WTC11 (cell line): Measurements from ENCODE around the gene BOLA3. TPM values are rescaled to one million over a fixed set of nuclear protein-coding genes. Genes with fewer than 3 reads are reported as not detected.

ENCODE experiments used
- ATAC-seq: fragments of 200-7000 bp; cut with Tn5 transposase; 2 replicates; pipeline ENCODE4 v1.10.0; 2021; ENCODE audit warnings: mild to moderate bottlenecking, moderate library complexity
- CTCF ChIA-PET: fragments of 300-600 bp; sonication (Branson Sonifier 250); formaldehyde crosslinking; loops from one replicate; lab custom pipeline; 2021; ENCODE audit warnings: antibody characterized with exemption; lab: Charles Lee
- POLR2A ChIA-PET: fragments of 350-600 bp; sonication (Branson Sonifier 250); formaldehyde crosslinking; loops from one replicate; lab custom pipeline; 2021; ENCODE audit warnings: antibody characterized with exemption; lab: Charles Lee
- DNase-seq: peaks from one replicate; pipeline ENCODE4 v3.0.0; 2021; ENCODE audit warnings: low spot score
- H3K27ac Mint-ChIP-seq: 2 replicates; pipeline ENCODE4 v1.8.0; 2021; ENCODE audit warnings: mixed read lengths
- H3K27me3 Mint-ChIP-seq: 2 replicates; pipeline ENCODE4 v1.8.0; 2021; ENCODE audit warnings: low read depth, mild to moderate bottlenecking, moderate library complexity, mixed read lengths
- H3K36me3 Mint-ChIP-seq: 2 replicates; pipeline ENCODE4 v1.8.0; 2021; ENCODE audit warnings: mixed read lengths
- H3K4me1 Mint-ChIP-seq: 2 replicates; pipeline ENCODE4 v1.8.0; 2022; ENCODE audit warnings: mixed read lengths
- H3K4me3 Mint-ChIP-seq: 2 replicates; pipeline ENCODE4 v1.8.0; 2021; ENCODE audit warnings: mild to moderate bottlenecking, moderate library complexity, mixed read lengths
- H3K9me3 Mint-ChIP-seq: 2 replicates; pipeline ENCODE4 v1.8.0; 2021; ENCODE audit warnings: mixed read lengths
- E2F4 ChIP-seq: sonication (generic); formaldehyde crosslinking; IDR thresholded peaks from 2 replicates; pipeline ENCODE4 v1.8.1; 2022; ENCODE audit warnings: low read depth, mild to moderate bottlenecking, moderate library complexity, missing genetic modification reagents, borderline replicate concordance
- EMX1 ChIP-seq: fragments of 250-450 bp; sonication (Bioruptor Pico); IDR thresholded peaks from 2 replicates; pipeline ENCODE4 v1.8.0; 2021; ENCODE audit warnings: mild to moderate bottlenecking
- ERG ChIP-seq: fragments of 250-450 bp; sonication (Bioruptor Pico); IDR thresholded peaks from 2 replicates; pipeline ENCODE4 v1.8.0; 2021; ENCODE audit warnings: mild to moderate bottlenecking
- IRF1 ChIP-seq: sonication (generic); formaldehyde crosslinking; IDR thresholded peaks from 2 replicates; pipeline ENCODE4 v1.8.0; 2023; ENCODE audit warnings: missing genetic modification reagents
- JAZF1 ChIP-seq: fragments of 250-450 bp; sonication (Bioruptor Pico); IDR thresholded peaks from 2 replicates; pipeline ENCODE4 v1.9.0; 2021; ENCODE audit warnings: moderate library complexity, mild to moderate bottlenecking, inconsistent platforms
- SOX15 ChIP-seq: fragments of 250-450 bp; sonication (Bioruptor Pico); IDR thresholded peaks from 2 replicates; pipeline ENCODE4 v1.9.0; 2021; ENCODE audit warnings: mild to moderate bottlenecking
- TEAD1 ChIP-seq: sonication (generic); formaldehyde crosslinking; IDR thresholded peaks from 2 replicates; pipeline ENCODE4 v1.8.0; 2022; ENCODE audit warnings: mild to moderate bottlenecking, missing genetic modification reagents
- ZBTB21 ChIP-seq: sonication (generic); formaldehyde crosslinking; IDR thresholded peaks from 2 replicates; pipeline ENCODE4 v1.8.1; 2023; ENCODE audit warnings: mild to moderate bottlenecking, missing genetic modification reagents, borderline replicate concordance
- ZNF121 ChIP-seq: sonication (generic); formaldehyde crosslinking; IDR thresholded peaks from 2 replicates; pipeline ENCODE4 v1.8.0; 2023; ENCODE audit warnings: missing genetic modification reagents
- ZNF281 ChIP-seq: sonication (generic); formaldehyde crosslinking; IDR thresholded peaks from 2 replicates; pipeline ENCODE4 v1.8.0; 2023; ENCODE audit warnings: mild to moderate bottlenecking, missing genetic modification reagents
- ZNF317 ChIP-seq: sonication (generic); formaldehyde crosslinking; IDR thresholded peaks from 2 replicates; pipeline ENCODE4 v1.8.1; 2023; ENCODE audit warnings: low read depth, mild to moderate bottlenecking, moderate library complexity, missing genetic modification reagents, borderline replicate concordance
- ZNF423 ChIP-seq: fragments of 250-450 bp; sonication (Bioruptor Pico); IDR thresholded peaks from 2 replicates; pipeline ENCODE4 v2.1.2; 2022; ENCODE audit warnings: mild to moderate bottlenecking, moderate library complexity
- ZNF425 ChIP-seq: fragments of 250-450 bp; sonication (Bioruptor Pico); conservative IDR thresholded peaks from 2 replicates; pipeline ENCODE4 v1.9.0; 2021; ENCODE audit warnings: mild to moderate bottlenecking
- total RNA-seq: library from RNA; stranded (reverse); gene quantifications from 3 replicates; pipeline ENCODE4 v1.2.3, GENCODE V29; 2021
- TF ChIP-seq, protein P1 (sequence below): fragments of 250-450 bp; sonication (Bioruptor Pico); IDR thresholded peaks from 2 replicates; pipeline ENCODE4 v1.9.0; 2021; ENCODE audit warnings: mild to moderate bottlenecking
- TF ChIP-seq, protein P2 (sequence below): sonication (generic); formaldehyde crosslinking; IDR thresholded peaks from 2 replicates; pipeline ENCODE4 v1.8.1; 2023; ENCODE audit warnings: mild to moderate bottlenecking, missing genetic modification reagents
- TF ChIP-seq, protein P3 (sequence below): sonication (generic); formaldehyde crosslinking; IDR thresholded peaks from 2 replicates; pipeline ENCODE4 v1.8.0; 2022; ENCODE audit warnings: mild to moderate bottlenecking, missing genetic modification reagents
- TF ChIP-seq, protein P4 (sequence below): sonication (generic); formaldehyde crosslinking; IDR thresholded peaks from 2 replicates; pipeline ENCODE4 v1.8.0; 2022; ENCODE audit warnings: mild to moderate bottlenecking, missing genetic modification reagents

Gene BOLA3
- total RNA-seq, 1 experiment from 2014 or later: 58.2 TPM

DNA sequence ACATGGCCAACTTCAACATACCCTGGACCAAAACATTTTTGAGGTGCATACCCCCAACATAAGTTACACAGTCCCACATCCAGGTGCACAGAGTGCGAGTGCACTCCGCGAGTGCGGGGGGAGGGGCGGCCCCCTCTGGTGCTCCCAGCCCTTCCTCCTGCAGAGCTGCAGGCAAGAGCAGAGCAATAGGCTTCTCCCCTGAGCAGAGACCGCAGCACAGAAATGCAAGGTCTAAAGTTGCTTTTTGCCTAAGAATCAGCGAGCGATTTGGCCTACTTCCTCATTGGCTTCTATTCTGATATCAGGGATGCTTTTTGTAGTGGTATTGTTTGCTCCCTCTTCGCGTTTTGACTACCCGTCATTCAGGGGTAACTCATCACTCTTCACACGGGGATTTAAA lies 40.6 kb downstream of the BOLA3 start (continued):
- TF ChIP-seq ZNF281 (CRISPR knock-in tag) (peak; percentile 82), ZNF423 (0 out of 2 replicates have a peak, but pooled peaks have one; percentile 41), IRF1 (CRISPR knock-in tag) (no peak), ZBTB21 (CRISPR knock-in tag) (no peak)
- TF ChIP-seq, protein P1, sequence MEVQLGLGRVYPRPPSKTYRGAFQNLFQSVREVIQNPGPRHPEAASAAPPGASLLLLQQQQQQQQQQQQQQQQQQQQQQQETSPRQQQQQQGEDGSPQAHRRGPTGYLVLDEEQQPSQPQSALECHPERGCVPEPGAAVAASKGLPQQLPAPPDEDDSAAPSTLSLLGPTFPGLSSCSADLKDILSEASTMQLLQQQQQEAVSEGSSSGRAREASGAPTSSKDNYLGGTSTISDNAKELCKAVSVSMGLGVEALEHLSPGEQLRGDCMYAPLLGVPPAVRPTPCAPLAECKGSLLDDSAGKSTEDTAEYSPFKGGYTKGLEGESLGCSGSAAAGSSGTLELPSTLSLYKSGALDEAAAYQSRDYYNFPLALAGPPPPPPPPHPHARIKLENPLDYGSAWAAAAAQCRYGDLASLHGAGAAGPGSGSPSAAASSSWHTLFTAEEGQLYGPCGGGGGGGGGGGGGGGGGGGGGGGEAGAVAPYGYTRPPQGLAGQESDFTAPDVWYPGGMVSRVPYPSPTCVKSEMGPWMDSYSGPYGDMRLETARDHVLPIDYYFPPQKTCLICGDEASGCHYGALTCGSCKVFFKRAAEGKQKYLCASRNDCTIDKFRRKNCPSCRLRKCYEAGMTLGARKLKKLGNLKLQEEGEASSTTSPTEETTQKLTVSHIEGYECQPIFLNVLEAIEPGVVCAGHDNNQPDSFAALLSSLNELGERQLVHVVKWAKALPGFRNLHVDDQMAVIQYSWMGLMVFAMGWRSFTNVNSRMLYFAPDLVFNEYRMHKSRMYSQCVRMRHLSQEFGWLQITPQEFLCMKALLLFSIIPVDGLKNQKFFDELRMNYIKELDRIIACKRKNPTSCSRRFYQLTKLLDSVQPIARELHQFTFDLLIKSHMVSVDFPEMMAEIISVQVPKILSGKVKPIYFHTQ (CRISPR knock-in tag): no peak
- TF ChIP-seq, all 79 proteins: peak for 2

DNA sequence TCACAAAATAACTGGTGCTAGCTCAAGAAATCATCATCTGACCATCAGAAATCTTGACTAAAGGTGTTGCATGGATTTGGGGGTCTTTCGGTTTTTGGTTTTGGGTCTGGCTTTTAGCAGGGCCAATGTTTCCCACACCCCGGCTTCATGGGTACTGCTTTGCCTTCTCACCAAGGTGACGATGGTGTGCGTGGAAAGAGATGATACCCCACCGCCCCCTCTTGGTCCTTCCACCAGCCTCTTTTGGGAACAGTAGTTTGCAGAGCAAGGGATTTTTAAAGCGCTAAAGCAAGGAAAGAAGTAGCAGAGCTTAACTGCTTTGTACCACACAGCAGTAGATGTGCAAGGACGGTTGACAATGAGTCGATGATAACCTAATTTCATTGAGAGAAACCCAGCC lies 42.3 kb downstream of the BOLA3 start:
- CTCF ChIA-PET: interaction anchor here (0.8 to 2.7 kb wide), 4 partner anchors 15 to 198 kb away, joined by 3 to 13 read pairs (median 7); no protein-coding TSS in a partner anchor
- TF ChIP-seq SOX15 (CRISPR knock-in tag): no peak
- no peak for TF ChIP-seq ZNF121 (CRISPR knock-in tag)
- TF ChIP-seq ERG (CRISPR knock-in tag): no peak
- no peak for TF ChIP-seq TEAD1 (CRISPR knock-in tag)
- TF ChIP-seq, protein P2, sequence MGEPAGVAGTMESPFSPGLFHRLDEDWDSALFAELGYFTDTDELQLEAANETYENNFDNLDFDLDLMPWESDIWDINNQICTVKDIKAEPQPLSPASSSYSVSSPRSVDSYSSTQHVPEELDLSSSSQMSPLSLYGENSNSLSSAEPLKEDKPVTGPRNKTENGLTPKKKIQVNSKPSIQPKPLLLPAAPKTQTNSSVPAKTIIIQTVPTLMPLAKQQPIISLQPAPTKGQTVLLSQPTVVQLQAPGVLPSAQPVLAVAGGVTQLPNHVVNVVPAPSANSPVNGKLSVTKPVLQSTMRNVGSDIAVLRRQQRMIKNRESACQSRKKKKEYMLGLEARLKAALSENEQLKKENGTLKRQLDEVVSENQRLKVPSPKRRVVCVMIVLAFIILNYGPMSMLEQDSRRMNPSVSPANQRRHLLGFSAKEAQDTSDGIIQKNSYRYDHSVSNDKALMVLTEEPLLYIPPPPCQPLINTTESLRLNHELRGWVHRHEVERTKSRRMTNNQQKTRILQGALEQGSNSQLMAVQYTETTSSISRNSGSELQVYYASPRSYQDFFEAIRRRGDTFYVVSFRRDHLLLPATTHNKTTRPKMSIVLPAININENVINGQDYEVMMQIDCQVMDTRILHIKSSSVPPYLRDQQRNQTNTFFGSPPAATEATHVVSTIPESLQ (CRISPR knock-in tag): no peak
- no peak for TF ChIP-seq EMX1 (CRISPR knock-in tag)
- no peak for TF ChIP-seq ZNF425 (CRISPR knock-in tag)
- TF ChIP-seq ZBTB21 (CRISPR knock-in tag): no peak
- no peak for TF ChIP-seq JAZF1 (CRISPR knock-in tag)
- TF ChIP-seq, protein P3, sequence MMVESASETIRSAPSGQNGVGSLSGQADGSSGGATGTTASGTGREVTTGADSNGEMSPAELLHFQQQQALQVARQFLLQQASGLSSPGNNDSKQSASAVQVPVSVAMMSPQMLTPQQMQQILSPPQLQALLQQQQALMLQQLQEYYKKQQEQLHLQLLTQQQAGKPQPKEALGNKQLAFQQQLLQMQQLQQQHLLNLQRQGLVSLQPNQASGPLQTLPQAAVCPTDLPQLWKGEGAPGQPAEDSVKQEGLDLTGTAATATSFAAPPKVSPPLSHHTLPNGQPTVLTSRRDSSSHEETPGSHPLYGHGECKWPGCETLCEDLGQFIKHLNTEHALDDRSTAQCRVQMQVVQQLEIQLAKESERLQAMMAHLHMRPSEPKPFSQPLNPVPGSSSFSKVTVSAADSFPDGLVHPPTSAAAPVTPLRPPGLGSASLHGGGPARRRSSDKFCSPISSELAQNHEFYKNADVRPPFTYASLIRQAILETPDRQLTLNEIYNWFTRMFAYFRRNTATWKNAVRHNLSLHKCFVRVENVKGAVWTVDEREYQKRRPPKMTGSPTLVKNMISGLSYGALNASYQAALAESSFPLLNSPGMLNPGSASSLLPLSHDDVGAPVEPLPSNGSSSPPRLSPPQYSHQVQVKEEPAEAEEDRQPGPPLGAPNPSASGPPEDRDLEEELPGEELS (CRISPR knock-in tag): no peak
- TF ChIP-seq ZNF317: no peak
- TF ChIP-seq, protein P4, sequence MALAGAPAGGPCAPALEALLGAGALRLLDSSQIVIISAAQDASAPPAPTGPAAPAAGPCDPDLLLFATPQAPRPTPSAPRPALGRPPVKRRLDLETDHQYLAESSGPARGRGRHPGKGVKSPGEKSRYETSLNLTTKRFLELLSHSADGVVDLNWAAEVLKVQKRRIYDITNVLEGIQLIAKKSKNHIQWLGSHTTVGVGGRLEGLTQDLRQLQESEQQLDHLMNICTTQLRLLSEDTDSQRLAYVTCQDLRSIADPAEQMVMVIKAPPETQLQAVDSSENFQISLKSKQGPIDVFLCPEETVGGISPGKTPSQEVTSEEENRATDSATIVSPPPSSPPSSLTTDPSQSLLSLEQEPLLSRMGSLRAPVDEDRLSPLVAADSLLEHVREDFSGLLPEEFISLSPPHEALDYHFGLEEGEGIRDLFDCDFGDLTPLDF (CRISPR knock-in tag): no peak
- no peak for TF ChIP-seq E2F4

More for the DNA sequence above, 42.3 kb downstream of the BOLA3 start:
- Mint-ChIP-seq H3K9me3 (no peaks in the 10 kb centered on the region), H3K27me3 (no peaks in the 10 kb centered on the region), H3K4me3 (no peak overlapping the region), H3K27ac (no peak overlapping the region; the same call in 1 of the 2 replicates), H3K36me3 (peaks cover 8% of the 10 kb centered on the region), H3K4me1 (peaks cover 27% of the 10 kb centered on the region)
- peak; percentile 13; the same call in 1 of the 2 replicates for ATAC-seq
- DNase-seq: no peak
- POLR2A ChIA-PET: no interaction called here
